GM13977 (cell line): Measurements from ENCODE around the gene MAD1L1.
"Not testable (repeated sequence)": the region's sequence is repeated elsewhere in the genome, so short reads cannot be mapped to it uniquely, and the experiment has no call there.

ENCODE experiments used
- DNase-seq: peaks from one replicate; pipeline ENCODE4 v3.0.0; 2012; ENCODE audit warnings: low spot score
- in situ Hi-C: fragments of 300-500 bp; cut with MboI; formaldehyde crosslinking; loops from one replicate; pipeline ENCODE4 v1.12.0; 2022; ENCODE audit warnings: low sequenced_read_pairs, low pct_unique_long_range_greater_than_20kb, mixed read lengths, inconsistent platforms; ENCODE audit not compliant: unreplicated experiment
- TF ChIP-seq, protein P1 (sequence below): IDR thresholded peaks from 2 replicates; pipeline ENCODE4 v1.5.1; 2012; ENCODE audit warnings: mild to moderate bottlenecking, control low read depth; ENCODE audit not compliant: insufficient read depth; ENCODE audit errors: extremely low read depth, missing control alignments

Gene MAD1L1

DNA sequence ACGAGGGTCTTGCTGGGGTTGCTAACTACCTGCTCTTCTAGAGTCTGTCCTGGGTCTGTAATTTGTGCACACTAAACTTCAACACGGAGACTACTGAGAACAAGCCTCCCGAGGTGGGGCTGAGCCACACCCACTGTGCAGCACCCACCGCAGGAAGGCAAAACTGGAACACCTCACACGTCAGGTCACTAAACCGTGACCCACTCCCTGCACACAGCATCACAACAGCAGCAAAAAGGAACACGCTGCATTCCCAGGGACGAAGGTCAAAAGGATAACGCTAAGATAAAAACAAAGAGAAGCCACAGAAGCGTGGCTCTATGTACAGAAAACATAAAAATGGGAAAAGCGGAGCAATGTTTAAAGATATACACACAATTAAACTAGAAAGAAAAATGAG is 170.1 kb downstream of the MAD1L1 start:
- TF ChIP-seq, protein P1, sequence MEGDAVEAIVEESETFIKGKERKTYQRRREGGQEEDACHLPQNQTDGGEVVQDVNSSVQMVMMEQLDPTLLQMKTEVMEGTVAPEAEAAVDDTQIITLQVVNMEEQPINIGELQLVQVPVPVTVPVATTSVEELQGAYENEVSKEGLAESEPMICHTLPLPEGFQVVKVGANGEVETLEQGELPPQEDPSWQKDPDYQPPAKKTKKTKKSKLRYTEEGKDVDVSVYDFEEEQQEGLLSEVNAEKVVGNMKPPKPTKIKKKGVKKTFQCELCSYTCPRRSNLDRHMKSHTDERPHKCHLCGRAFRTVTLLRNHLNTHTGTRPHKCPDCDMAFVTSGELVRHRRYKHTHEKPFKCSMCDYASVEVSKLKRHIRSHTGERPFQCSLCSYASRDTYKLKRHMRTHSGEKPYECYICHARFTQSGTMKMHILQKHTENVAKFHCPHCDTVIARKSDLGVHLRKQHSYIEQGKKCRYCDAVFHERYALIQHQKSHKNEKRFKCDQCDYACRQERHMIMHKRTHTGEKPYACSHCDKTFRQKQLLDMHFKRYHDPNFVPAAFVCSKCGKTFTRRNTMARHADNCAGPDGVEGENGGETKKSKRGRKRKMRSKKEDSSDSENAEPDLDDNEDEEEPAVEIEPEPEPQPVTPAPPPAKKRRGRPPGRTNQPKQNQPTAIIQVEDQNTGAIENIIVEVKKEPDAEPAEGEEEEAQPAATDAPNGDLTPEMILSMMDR: no peak
- no peak for DNase-seq
- in situ Hi-C loops: no loop called here

DNA sequence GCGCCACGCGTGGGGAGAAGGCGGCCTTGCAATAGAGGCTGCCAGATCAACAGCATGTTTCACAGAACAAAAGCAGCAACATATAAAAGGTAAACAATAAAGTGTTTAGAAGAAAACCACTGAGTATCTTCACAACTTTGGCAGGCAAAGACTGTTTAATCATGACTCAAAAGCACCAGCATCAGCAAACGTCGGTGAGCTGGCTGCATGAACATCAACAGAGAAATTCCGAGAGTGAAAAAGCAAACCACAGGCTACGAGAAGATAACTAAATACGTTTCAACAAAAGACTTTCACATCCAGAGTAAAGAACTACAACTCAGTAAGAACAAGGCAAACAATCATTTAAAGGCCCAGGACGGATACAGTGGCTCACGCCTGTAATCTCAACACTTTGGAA is 172.0 kb downstream of the MAD1L1 start:
- in situ Hi-C loops: no loop called here
- DNase-seq: no peak
- TF ChIP-seq, protein P1: no peak

DNA sequence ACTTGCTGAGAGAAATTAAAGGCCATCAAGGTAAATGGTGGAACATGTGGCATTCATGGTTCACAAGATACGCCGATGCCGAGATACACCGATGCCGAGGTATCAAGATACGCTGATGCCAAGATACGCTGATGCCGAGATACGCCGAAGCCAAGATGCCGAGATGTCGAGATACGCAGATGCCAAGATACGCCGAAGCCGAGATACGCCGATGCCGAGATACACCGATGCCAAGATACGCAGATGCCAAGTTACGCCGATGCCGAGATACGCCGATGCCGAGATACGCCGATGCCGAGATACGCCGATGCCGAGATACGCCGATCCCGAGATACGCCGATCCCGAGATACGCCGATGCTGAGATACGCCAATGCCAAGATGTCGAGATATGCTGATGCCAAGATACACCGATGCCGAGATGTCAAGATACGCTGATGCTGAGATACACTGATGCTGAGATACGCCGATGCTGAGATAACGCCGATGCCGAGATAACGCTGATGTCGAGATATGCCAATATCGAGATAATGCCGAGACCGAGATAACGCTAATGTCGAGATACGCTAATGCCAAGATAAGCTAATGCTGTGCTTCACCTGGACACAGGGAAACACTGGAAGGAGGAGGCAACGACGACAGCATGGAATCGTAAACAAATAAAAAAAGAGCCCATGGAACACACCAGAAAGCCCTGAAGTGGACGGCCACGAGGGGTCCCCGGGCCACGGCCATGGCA is 172.6 kb downstream of the MAD1L1 start:
- in situ Hi-C loops: no loop called here
- DNase-seq: no peak
- TF ChIP-seq, protein P1: no peak

DNA sequence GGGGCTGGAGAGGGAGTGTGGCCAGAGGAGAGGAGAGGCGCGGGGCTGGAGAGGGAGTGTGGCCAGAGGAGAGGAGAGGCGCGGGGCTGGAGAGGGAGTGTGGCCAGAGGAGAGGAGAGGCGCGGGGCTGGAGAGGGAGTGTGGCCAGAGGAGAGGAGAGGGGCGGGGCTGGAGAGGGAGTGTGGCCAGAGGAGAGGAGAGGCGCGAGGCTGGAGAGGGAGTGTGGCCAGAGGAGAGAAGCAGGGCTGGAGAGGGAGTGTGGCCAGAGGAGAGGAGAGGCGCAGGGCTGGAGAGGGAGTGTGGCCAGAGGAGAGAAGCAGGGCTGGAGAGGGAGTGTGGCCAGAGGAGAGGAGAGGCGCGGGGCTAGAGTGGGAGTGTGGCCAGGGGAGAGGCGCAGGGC is 174.5 kb downstream of the MAD1L1 start:
- in situ Hi-C loops, DNase-seq: not testable (repeated sequence)

DNA sequence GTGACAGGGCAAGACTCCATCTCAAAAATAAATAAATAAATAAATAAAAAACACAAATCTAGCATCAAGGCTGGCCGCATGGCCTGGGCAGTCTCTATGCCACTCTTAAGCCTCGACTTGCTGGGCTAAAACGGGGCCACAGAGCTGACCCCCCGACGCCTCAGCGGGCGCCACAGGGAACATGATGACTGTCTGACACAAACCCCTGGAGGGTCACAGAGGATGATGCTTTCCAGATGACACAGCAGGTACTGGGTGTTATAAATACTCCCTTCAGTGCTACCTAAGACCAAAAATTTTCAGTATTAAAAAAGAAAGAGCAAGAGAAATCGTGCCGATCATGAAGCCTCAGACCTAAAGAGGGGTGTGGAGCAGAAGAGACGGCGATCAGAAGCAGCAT is 176.8 kb downstream of the MAD1L1 start:
- TF ChIP-seq, protein P1: no peak
- no peak for DNase-seq
- in situ Hi-C loops: no loop called here

DNA sequence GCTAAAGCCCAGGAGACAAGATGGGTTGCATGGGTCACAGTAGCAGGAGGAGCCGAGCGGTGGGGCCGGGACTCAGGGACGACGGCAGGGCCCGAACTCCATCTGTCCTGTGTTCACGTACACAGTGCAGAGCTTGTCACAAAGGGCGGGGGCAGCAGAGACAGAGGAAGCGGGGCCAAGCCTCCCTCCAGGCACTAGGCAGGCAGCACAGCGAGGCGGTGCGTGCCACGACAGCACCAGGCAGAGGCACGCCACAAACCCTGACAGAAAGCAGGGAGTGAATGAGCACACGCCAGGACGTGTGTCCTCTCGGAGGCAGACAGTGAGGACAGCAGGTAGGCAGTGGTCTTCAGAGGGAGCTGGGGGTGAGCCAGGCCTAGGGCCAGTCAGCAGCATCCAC is 177.8 kb downstream of the MAD1L1 start:
- TF ChIP-seq, protein P1: no peak
- DNase-seq: no peak
- in situ Hi-C loops: no loop called here

DNA sequence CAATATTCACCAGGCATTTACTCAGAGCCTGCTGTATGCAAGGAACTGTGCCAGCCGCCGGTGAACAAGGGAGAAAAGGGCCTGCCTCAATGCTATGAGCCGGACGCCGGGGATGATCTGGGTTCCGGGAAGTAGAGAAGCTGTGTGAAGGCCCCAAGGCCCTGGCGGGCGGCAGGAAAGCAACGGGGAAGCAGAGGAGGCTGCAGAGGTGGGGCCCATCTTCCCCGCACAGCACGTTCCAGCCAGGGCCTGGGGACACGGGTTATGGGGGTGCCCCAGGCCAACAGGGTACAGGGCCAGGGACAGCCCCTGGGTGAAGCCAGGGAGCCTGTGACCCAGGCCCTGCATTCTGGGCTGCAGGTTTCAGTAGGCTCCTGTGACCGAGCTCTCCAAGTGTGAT is 179.3 kb downstream of the MAD1L1 start:
- DNase-seq: no peak
- in situ Hi-C loops: no loop called here
- TF ChIP-seq, protein P1: no peak
